NCI-H2196 treated with DMSO at 0.1 percent for 48 hours (cell line): Measurements from ENCODE around the gene JAM2.
A peak's percentile ranks its signal among the peaks of the same experiment; 100 is the strongest.
"Not testable (repeated sequence)": the region's sequence is repeated elsewhere in the genome, so short reads cannot be mapped to it uniquely, and the experiment has no call there.

Experiments used
- DNase-seq: peaks from one replicate; lab custom pipeline; 2025; ENCODE audit not compliant: unreplicated experiment; lab: John Stamatoyannopoulos, UW

JAM2 gene

DNA sequence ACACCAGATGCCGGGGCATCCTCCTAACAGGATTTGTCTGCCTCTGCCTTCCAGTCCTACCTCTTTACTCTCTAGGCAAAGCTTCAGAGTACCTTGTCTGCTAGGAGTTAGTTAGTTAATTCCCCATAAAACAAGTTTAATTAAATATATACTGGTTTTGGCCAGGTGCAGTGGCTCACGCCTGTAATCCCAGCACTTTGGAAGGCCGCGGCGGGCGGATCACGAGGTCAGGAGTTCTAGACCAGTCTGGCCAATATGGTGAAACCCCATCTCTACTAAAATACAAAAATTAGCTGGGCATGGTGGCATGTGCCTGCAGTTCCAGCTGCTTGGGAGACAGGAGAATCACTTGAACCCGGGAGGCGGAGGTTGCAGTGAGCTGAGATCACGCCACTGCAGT lies 75.0 kb downstream of the JAM2 start:
- DNase-seq, result not testable (repeated sequence)

DNA sequence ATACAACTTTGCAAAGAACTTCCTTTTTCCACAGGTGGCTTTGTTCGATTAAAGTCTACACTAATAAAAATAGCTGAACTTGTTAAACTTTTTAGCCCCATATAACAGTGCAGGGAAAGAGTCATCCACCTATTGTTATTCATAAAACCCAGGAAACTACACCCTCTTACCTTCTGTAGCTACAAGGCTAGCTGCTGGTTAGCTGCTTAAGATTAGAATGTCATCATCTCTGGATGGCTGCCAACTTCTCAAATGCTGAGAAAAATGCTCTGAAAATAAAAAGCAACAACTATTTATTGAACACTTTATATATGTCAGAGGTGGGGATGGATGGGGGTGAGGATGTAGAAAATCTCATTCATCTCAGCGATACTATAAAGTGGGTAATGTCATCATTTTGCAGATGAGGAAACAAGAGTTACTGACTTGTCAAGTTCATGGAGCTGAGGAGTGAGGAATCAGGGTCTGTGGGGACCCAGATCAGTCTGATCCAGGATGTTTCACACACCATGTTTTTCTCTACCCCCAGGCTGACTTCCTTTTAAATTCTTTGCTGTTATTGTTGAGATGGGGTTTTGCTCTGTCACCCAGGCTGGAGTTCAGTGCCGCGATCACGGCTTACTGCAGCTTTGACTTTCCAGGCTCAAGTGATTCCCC lies 78.6 kb downstream of the JAM2 start:
- no peak for DNase-seq

DNA sequence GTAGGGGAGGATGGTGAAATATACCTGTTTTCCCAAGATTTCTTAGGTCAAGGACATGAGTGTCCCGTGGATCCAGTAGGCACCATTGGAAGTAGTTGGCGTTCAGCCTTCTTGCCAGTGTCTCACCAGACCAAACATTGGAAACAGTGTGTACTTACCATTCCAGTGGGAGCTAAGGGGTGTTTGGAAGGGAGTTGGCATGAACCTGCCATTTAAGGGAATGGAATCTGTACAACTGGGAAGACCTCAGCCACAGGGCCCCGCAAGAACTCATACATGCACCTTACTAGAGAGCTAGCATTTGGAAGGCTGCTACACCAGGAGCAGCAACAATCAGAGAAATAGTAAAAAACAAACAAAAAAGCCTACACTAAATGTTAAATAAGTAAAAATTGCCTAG lies 82.9 kb downstream of the JAM2 start:
- no peak for DNase-seq

DNA sequence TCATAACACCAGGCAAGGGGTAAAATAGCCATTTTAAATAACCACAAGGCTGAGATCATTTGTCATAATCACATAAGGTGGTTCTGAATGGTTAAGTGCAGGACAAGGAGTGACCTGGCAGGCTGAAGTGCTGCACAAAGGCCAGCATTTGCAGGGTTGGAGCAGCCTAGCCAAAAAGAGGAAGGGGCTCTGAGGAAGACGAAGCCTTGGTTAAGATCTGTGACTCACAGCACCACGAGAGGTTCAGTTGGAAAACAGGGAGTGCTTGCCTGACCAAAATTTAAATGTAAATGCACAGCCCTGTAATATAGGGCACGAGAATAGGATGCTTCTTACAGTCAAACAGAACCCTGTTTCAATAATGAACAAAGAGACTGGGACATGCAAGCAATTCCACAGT lies 83.6 kb downstream of the JAM2 start:
- no peak for DNase-seq

DNA sequence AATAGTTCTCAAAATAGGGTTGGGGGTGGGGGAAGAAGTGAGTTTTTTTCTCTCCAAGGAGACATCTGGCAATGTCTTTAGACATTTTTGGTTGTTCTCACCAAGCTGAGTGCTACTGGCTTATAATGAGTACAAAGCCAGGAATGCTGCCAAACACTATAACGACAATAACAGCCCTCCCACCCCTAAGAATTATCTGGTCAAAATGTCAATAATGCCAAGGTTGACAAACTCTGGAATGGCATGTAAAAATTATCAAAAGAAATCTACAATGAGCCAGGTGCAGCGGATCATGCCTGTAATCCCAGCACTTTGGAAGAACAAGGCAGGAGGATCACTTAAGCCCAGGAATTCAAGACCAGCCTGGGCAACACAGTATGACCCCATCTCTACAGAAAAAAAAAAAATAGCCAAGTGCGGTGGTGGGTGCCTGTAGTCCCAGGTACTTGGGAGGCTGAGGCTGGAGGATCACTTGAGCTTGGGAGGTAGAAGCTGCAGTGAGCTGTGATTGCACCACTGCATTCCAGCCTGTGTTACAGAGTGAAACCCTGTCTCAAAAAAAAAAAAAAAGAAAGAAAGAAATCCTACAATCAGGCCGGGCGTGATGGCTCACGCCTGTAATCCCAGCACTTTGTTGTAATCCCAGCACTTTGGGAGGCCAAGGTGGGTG lies 93.2 kb downstream of the JAM2 start:
- no peak for DNase-seq

DNA sequence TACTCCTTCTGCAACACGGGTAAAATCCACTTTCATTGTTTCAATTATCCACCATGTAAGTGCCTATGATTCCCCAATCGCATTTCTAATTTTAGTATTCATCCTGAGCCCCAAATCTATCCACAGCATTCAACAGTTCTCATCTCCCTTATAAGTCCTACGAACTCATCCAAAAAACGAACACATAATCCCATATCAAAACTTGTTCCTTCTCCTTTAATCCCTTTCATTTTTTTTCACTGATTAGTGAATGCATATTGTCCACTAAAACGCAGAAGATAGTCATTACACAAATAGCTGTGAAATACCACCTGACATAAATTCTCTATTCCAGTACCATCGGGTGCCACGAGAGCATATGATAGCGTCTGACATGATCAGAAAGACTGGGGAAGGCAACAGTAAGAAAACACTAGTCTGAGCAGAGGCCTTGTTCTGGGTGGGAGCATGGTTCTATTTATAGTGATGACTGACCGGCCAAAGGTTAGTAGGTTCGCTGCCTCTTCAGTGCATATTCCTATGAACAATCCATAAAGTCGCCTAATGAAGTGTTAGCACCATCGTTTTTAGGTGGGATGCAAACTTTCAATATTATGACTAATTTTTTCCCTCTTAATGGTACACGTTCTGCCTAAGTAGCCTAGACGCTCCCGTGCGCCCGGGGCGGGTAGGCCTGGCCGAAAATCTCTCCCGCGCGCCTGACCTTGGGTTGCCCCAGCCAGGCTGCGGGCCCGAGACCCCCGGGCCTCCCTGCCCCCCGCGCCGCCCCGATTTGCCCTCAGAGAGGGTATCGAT lies 95.0 kb downstream of the JAM2 start:
- no peak for DNase-seq

DNA sequence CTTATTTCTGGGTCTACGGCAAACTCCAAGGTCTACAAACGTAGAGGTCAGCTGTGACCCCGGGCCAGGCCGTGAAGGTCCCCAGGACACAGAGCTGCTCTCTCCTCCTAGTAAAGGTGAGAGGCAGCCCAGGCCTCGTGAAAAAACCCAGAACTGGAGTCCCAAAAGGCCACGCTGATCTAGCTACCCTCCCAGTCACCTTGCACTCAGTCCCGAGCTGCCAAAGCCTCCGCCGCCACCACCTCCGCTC lies 95.5 kb downstream of the JAM2 start:
- no peak for DNase-seq

DNA sequence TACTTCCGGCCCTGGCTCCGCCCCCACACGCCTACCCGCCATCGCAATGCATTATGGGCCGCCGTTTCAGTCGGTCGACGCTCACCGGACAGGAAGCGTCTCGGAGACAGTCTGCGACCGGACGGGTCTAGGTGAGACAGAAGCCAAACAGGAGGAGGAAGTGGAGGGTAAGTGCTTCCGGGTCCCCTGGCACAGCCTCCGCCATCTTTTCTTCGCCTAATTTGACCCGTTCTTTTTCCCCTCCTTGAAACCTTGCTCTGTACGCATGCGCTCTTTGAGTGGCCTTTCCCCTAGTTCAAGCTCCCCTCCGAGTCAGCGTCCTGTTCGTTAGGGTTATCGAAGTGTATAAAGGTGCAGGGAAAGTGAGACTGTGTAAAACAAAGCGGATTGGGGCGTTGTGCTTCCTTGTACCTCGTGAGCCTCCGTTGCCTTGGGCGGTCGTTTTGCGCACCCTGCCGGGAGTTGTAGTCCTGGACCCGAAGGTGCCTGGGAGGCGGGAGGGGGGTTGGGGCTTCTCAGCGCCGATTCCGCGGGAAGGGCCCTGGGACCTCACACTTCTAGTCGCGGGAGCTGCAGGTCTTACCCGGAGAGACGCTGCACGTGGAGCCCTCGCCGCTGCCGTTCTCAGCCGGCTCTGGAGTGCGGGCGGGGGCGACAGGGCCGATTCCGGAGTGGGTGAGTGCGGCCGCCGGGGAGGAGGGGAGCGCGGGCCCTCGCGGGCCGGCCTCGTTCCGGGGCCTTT lies 96.0 kb downstream of the JAM2 start, which contains the start of the genes ATP5PF and GABPA:
Gene ATP5PF, minus strand, starts transcription at position 1 of the 742 bp plus-strand sequence. CDS start 5,110 bp downstream, outside the sequence.
Gene GABPA, plus strand, starts transcription at position 69 of the 742 bp plus-strand sequence. CDS start 6,627 bp downstream, outside the sequence.
- DNase-seq, result peak; percentile 95

DNA sequence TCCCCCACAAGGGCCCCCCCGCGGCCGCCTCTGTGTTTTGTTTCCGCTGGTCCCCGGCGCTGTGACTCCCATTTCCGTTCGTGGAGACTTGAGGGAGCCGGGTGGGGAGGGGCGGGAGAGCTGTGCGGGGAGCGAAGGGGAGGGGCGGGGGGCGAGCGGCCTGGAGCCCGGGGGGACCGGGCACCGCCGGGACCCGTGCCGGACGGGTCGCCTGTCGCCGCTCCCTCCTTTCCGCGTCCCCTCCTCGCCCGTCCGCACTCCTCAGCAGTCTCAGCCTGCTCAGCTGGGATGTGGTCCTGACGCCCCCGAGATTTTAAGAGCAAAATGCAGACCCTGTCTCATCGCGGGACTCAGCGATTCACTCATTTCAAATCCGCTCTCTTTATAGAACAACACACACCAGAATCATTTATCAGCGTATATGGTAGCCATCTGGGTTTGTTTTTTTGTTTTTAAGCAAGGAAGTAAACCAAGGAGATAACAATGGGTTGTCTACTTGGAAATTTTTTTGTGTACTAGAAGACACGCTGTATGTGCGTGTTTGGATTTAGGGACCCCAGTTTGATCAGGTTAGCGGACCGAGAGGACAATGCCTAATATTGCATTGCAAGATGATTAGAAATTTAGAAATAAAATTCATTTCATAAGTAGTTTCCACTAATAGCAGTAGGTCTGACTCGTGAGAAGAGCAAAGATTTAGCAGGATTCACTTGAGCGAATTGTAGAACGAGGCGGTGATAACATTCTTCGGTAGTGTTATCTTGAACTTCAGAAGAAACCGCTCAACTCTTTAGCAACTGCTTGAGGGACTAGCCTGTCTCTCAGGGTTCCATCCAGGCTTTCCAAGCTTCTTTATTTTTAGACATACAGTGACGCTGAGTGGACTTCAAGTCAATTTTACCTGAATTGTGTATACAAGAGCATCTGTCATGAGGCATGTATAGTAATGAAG lies 96.9 kb downstream of the JAM2 start:
- peak; percentile 48 for DNase-seq

DNA sequence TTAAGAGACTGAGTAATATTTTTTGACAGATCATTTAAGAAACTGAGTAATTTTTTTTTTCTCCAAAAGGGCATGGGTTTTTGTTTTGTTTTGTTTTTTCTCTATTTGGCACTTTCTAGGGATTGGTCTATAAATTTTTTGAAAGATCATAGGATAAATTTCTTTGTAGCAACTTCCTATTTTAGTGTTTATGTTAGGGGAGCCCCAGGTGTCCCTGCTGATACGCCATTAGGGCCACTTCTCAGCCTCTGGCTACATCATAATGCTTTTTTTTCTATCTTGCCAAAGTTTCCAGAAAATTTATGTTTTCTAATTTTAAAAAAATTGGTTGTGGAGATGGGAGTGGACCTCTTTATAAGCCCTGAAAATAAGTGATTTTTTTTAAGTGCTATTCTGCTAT lies 98.4 kb downstream of the JAM2 start:
- no peak for DNase-seq

DNA sequence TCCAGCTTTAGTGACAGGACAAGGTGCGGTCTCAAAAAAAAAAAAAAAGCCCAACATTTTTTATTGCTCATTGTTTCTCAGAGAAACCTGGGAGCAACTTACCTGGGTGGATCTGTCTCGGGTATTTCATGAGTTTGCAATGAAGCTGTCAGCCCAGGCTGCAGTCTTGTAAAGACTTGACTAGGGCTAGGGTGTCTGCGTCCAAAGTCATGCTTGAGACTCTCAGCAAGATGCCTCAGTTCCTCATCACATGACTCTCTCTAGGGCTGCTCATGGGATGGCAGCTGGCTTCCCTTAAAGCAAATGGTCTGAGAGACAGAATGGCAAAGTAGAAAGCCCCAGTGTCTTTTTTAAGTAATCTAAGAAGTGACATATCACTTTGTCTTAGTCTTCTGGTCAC lies 103.8 kb downstream of the JAM2 start:
- DNase-seq, result no peak

DNA sequence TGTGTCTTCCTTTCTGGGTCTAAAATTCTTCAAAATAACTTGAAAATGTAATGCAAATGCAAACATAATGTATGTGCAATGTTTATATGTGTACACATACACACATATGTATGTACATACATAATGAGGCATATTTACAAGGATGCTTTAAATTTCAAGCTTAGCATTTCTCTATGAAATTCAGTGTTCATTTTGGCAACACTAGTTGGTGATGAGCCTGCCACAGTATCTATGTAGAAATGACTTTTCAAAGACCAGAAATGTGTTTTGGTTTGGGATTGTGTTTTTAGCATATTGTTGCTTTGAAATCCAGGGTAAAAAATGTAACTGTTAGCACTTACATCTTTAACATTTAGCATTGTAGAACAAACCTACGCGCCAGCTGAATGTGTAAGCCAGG lies 105.8 kb downstream of the JAM2 start:
- no peak for DNase-seq

DNA sequence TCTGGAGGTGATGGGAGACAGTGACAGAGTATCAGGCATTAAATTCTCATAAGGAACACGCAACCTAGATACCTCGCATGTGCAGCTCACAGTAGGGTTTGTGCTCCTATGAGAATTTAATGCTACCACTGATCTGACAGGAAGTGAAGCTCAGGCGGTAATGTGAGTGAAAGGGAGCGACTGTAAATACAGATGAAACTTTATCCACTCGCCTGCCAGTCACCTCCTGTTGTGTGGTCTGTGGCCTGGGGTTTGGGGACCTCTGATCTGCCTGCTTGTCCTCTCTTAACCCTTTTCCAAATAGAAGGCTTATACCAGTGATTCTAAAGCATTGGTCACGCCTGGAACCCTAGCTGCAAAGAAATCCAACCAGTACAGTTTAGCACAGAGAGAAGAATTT lies 111.0 kb downstream of the JAM2 start:
- no peak for DNase-seq

DNA sequence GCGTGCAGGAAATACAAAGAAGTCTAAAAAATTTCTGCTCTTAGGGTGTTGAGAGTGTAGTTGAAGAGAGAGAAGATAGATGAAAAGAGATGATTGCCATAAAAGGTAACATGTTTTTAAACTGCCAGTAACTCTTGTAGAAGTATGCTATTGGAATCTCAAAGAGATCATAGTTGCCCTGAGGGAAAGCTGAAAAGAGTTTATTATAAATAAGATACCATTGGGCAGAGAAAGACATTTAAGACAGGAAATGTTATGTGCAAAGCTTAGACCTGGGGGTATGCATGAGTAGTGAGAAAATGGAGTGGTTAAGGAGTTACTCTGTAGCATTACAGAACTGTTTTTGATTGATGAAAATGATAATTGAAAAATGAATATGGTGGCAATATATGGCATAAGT lies 113.4 kb downstream of the JAM2 start:
- DNase-seq, result no peak

DNA sequence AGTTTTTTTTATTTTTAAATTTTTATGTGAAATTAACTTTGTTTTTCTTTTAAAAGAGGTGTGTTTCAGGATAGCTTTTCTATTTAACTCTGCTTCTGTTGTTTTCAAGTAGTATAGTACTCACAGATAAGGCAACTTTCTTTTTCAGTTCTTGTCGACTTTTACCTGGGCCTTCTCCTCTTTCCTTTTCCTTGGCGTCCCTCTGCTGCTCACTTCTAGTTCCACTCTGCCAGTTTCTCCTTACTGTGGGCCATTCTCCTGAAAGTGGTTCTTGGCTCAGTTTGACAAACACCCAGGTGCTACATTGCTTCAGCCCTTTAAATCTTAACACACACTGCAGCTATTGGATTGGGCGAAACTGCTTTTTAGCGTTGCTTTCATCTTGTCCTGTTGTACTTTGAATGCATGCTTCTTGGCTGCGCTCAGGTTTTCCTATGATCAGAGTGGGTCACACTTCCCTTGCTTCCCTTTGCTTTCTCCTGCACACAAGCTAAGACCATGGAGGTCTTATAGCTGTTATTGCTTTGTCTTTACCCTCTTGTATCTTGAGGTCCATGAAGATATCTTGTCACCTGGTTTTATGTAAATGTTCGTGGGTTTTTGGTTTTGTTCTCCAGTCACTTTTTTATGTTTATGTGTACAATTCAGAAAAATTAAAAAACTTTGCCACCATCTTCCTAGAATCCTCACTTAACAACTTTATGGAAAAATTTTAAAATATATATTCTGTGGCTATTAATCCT lies 117.3 kb downstream of the JAM2 start:
- DNase-seq, result no peak

DNA sequence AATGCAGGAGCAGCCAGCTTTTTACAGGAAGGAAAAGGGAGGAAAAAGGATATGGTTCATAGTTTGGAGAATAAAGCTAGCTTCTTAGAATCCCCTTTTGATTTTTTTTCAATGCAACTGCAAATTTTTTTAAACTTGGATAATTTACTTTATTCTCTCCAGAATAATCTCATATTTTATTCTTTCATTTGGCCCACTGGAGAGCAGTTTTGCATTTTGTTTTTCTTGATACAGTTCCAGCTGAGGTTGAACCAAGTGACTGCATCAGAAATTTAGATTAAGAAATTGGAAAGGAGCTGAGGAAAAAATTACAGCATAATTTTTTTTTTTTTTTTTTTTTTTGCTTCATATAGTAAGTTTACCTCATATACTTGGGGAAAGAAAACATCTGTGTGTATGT lies 118.5 kb downstream of the JAM2 start:
- no peak for DNase-seq

DNA sequence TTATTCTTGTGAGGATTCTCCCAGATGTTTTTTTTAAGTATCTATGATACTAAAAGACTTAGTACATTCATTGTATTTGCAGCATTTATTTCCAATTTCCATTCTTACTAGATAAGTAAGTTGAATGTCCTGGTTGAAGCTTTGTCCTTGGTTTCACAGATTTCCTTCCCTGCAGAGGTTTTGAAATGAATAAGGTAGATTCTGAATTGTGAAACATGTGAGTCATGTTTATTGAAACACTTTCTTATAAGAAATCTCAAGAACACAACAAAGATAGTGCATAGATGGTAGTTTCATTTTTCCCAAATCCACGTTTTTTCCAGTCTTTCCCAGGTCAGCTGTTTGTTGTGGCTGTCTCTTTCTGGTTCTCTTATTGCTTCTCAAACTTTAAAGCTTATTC lies 120.5 kb downstream of the JAM2 start:
- DNase-seq, result no peak

DNA sequence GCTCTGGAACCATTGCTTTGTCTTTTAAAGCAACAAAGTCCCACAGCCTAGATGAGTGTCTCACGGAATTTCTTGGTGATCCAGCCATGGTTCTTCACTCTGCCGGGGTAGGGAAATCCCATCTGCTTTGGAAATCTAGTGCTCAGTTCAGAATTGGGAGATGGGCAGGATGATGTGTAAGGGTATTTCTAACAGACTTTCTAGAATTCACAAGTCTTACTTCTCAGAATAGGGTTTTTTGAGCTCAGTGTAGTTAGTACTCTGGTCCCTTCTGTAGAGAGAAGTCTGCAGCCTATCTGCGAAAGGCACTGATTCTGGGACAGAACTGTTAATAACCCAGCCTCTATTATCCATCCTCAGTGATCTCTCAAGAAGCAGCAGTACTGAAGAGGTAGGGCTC lies 121.0 kb downstream of the JAM2 start:
- no peak for DNase-seq

DNA sequence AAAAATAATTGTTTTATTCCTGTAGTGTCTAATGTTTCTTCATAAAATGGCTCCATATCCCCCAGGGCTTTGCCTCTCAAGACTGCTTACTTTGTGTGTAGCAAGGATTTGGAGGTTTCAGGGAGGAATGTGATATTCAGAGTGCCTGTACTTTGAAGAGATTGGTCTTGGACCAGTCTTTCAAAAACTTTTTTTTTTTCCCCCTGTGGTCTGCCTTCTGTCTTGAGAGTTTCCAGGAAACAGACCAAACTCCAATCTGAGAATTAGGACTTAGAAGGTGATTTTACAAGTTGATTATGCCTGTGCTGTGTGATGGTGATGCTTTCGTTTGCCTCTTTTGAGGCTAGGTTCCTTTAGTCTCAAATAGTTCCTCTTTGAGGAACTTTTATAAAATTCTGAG lies 121.6 kb downstream of the JAM2 start:
- DNase-seq, result no peak

DNA sequence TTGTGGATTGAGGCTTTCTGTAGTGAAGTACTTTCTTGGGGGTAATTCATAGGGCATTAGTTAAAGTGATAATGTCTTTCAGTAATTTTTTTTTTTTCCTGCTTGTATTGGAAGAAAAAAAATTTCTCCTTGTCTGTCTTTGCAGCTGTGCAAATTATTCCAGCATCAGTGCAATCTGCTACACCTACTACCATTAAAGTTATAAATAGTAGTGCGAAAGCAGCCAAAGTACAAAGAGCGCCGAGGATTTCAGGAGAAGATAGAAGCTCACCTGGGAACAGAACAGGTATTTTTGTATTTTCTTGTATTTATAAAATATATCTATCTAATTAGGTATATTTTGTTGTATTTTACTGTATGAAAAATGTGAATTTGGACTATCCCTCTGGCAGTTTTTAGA lies 125.0 kb downstream of the JAM2 start:
- no peak for DNase-seq
